ENCODE measurements around the gene C19orf33.

The C19orf33 gene

DNA sequence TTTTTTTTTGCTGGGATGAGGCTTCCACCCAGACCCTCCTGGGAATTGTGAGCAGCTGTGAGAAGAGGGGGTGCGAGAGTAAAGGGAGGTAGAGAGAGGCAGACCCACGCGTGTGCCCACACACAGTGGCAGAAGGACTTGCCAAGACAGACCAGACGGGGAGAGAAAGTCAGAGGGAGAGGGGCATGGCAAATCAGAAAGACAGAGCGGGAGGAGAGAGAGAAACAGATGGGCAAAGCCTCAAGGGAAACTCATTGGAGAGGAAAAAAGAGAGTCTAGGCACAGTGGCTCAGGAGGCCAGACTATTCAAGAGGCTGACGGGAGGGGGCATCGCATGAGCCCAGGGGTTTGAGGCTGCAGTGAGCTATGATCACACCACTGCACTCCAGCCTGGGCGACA, 48.6 kb downstream of the C19orf33 start:
- ChIA-PET CTCF (interaction anchor here (0.6 kb wide), 1 partner anchor 395 kb away, joined by 3 read pairs; no protein-coding TSS in a partner anchor), POLR2A (interaction anchor here (0.9 to 1.6 kb wide), 2 partner anchors 10 to 22 kb away, joined by 3 to 4 read pairs; partner anchors contain the start of gene PSMD8)
- no peak for DNase-seq (ENCODE audit: extremely low spot score)
- TF ChIP-seq FOXA1 (IDR thresholded peaks at IDR 0.05), result no peak
- TF ChIP-seq, protein P1, sequence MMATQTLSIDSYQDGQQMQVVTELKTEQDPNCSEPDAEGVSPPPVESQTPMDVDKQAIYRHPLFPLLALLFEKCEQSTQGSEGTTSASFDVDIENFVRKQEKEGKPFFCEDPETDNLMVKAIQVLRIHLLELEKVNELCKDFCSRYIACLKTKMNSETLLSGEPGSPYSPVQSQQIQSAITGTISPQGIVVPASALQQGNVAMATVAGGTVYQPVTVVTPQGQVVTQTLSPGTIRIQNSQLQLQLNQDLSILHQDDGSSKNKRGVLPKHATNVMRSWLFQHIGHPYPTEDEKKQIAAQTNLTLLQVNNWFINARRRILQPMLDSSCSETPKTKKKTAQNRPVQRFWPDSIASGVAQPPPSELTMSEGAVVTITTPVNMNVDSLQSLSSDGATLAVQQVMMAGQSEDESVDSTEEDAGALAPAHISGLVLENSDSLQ (IDR thresholded peaks at IDR 0.05), result no peak
- TF ChIP-seq NFRKB (IDR thresholded peaks at IDR 0.05), result no peak
- TF ChIP-seq HDGF (IDR thresholded peaks at IDR 0.05; ENCODE audit: borderline replicate concordance), result no peak
- no peak for TF ChIP-seq TARDBP (IDR thresholded peaks at IDR 0.05)
- no peak for TF ChIP-seq ARNT (IDR thresholded peaks at IDR 0.05)
- no peak for TF ChIP-seq FOXK2 (IDR thresholded peaks at IDR 0.05)
- TF ChIP-seq ZNF384 (IDR thresholded peaks at IDR 0.05), result no peak
- TF ChIP-seq SP1 (IDR thresholded peaks at IDR 0.05), result no peak
- TF ChIP-seq SUZ12 (IDR thresholded peaks at IDR 0.05), result no peak
- no peak for TF ChIP-seq BHLHE40 (IDR thresholded peaks at IDR 0.05; ENCODE audit: borderline replicate concordance)
- no peak for TF ChIP-seq LEF1 (IDR thresholded peaks at IDR 0.05; ENCODE audit: borderline replicate concordance)
- TF ChIP-seq ELF4 (IDR thresholded peaks at IDR 0.05), result no peak
- TF ChIP-seq L3MBTL2 (conservative IDR thresholded peaks at IDR 0.05), result no peak
- TF ChIP-seq FOXM1 (IDR thresholded peaks at IDR 0.05; ENCODE audit: borderline replicate concordance), result no peak
- no peak for TF ChIP-seq CTBP1 (IDR thresholded peaks at IDR 0.05; ENCODE audit: borderline replicate concordance)
